ENCODE measurements around the gene PCIF1.
"Not testable (repeated sequence)": the region's sequence is repeated elsewhere in the genome, so short reads cannot be mapped to it uniquely, and the experiment has no call there.

Gene PCIF1

DNA sequence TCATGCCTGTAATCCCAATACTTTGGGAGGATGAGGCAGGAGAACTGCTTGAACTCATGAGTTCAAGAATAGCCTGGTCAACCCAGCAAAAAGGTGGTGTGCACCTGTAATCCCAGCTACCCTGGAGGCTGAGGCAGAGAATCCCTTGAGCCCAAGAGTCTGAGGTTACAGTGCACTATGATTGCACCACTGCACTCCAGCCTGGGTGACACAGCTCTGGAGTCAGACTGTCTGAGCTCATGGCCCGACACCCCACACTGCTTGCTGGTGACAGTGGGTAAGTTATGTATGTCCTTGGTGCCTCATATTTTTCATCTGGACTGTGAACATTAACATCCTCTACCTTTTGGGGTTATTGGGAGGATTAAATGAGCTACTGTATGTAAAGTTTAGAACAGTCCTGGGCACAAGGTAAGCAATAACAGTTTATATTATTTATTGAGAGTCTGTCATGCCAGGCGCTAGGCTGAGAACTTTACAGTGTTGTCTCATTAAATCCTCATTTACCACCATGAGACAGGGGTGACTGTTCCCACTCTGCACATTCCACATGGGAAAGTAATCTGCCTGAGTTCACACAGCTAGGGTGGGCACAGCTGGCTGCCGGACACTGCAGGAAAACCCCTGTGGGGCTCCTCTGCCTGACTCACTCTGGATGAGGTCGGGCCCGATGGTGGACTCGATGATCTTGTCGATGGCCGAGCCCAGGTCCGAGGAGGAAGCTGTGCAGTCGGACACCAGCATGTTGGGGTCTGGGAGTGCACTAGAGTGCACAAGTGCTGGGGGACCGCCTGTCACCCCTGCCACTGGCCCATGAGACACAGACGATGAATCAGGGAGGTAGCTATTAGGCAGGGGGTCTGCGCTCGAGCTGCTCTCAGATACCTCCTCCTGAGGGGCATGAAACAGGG is 34.6 kb downstream of the PCIF1 start:
- no peak for DNase-seq

GRCh38 chr20:45969712-45970634 is 35.5 kb downstream of the PCIF1 start:
- no peak for DNase-seq

- DNase-seq: no peak
Observed at GRCh38 chr20:45970646-45971424, 36.4 kb downstream of the PCIF1 start.

- no peak for DNase-seq
Observed at GRCh38 chr20:45971425-45971674, 36.9 kb downstream of the PCIF1 start.

- DNase-seq: peak; percentile 87
Observed at GRCh38 chr20:45971675-45972499, 37.4 kb downstream of the PCIF1 start, which contains the start of gene ZNF335. Gene ZNF335, minus strand, starts transcription at chr20:45972203. Its CDS starts 793 bp downstream, at chr20:45971410.

- no peak for DNase-seq
Observed at GRCh38 chr20:45972500-45973183, 38.2 kb downstream of the PCIF1 start.

GRCh38 chr20:45974896-45975565 is 40.5 kb downstream of the PCIF1 start:
- DNase-seq: no peak

- DNase-seq: no peak
Observed at GRCh38 chr20:45975686-45976085, 41.2 kb downstream of the PCIF1 start.

DNA sequence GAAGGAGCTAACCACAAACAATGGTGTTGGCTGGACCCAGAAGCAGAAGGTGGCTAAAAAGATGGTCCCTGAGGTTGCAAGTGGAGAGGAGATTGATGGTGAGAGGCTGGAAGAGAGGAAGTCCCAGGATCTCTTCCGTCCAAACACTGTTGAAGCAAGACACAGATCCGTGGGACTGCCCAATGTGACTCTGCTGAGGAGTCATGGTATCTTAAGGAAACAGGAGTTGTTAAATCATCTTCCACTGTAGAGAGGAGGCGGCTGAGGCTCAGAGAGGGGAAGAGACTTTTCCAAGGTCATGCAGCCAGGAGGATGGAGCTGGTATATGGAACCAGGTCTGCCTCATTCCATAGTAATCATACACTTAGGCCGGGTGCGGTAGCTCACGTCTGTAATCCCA is 41.6 kb downstream of the PCIF1 start:
- DNase-seq: no peak

- DNase-seq: no peak
Observed at GRCh38 chr20:45981261-45981660, 46.8 kb downstream of the PCIF1 start.

DNA sequence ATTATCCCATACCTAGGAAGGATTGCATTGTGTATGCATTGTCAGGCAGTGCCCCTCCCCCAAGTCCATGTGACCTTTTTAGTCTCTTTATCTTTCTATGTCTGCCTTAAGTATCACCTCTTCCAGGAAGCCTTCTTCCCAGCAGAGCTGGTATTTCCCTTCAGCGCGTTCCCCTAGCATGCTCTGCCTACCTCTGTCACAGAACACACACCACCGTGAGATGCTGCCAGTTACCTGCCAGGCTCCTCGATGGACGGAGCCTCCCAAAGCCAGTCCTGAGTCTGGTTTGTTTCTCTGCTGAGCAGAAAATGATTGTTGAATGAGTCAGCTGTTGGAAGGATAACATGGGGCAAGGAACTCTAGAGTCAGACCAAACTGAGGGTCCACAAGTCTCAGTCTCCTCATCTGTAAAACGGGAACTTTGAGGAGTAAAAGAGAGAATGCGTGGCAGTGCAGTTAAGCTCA is 48.8 kb downstream of the PCIF1 start:
- DNase-seq: no peak

- DNase-seq: no peak
Observed at GRCh38 chr20:45985573-45985972, 51.1 kb downstream of the PCIF1 start.

DNA sequence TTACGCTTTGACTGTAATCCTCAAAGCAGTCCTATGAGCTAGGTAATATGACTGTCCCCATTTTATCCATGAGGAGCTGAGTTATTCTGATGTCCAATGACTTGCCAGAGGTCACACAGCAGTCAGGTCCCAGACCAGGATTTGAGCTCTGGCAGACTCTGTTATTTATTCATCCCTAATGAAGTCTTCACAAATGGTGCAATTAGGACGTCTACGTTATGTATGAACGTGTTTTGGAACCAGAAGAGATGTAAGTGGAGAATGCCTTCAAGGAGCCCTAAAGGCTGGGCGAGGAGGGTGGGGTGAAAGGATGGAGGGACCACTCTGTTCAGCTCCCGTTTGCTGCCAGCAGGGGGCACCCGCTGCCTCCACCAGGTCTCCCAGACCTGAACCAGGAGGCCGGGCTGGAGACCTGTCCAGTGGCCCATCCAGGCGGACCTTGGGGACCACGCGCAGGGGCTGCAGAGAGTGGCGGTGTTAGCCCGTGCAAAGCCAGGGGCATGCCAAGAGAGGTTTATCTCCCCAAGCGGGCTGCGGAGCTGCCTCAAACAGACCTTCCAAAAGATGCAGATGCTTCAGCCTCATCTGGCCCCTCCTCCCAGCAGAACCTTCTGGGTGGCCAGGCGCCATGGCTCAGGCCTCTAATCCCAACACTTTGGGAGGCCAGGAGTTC is 52.8 kb downstream of the PCIF1 start:
- DNase-seq: peak; percentile 68

DNA sequence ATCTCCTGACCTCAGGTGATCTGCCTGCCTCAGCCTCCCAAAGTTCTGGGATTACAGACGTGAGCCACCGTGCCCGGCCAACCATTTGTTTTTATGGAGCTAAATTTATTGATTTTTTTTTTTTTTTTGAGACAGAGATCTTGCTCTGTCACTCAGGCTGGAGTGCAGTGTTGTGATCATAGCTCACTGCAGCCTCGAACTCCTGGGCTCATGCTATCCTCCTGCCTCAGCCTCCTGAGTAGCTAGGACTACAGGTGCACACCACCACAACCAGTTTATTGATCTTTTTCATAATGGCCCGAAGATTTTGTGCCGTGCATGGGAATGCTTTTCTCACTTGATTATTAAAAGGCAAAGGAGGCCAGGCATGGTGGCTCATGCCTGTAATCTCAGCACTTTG is 54.3 kb downstream of the PCIF1 start:
- DNase-seq: not testable (repeated sequence)

GRCh38 chr20:45991616-45992015 is 57.1 kb downstream of the PCIF1 start:
- no peak for DNase-seq

- no peak for DNase-seq
Observed at GRCh38 chr20:45993197-45993951, 58.9 kb downstream of the PCIF1 start.

GRCh38 chr20:45994761-45995493 is 60.4 kb downstream of the PCIF1 start:
- no peak for DNase-seq

DNA sequence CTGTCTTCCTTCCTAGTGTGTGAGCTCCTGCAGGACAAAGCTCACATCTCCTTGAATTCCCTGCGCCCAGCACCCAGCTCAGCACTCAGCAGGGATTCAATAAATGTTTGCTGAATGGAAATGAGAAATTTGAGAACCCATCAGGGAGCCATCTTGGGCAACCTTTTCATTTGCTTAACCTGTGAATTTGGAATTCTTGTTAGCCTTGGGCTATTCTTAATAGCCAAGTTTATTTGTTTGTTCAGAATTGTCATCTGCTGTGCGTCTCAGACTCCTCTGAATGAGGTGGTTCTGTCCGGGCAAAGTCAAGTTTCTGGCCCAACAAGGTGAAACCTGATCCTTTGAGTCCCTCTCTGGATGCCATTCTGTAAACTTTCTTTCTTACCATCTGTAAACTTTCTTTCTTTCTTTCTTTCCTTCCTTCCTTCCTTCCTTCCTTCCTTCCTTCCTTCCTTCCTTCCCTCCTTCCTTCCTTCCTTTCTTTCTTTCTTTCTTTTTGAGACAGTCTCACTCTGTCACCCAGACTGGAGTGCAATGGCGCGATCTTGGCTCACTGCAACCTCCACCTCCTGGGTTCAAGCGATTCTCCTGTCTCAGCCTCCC is 61.1 kb downstream of the PCIF1 start:
- DNase-seq: not testable (repeated sequence)

Measured in effector CD4-positive, alpha-beta T cell (primary cell).